K562 (cell line): ENCODE data around the gene CHN2. TPM values are rescaled to one million over a fixed set of nuclear protein-coding genes. Genes with fewer than 3 reads are reported as not detected.

Experiments
- ATAC-seq: fragments of 200-7000 bp; cut with Tn5 transposase; 3 replicates; pipeline ENCODE4 v1.9.1; 2020; ENCODE audit warnings: moderate library complexity
- BruUV-seq: library from RNA; stranded (reverse); fragments of 400-500 nt; replicated peaks from 2 replicates; lab custom pipeline; 2021; lab: Mats Ljungman, UMichigan
- CTCF ChIA-PET: fragments of 300-600 bp; formaldehyde crosslinking; extraction: SDS; loops from one replicate; lab custom pipeline; 2021; ENCODE audit warnings: low intra/inter-chr PET ratio; lab: Yijun Ruan, JAX
- POLR2A ChIA-PET: fragments of 300-600, 350-650 bp; sonication (Branson Sonifier 250); formaldehyde crosslinking; extraction: SDS; loops from one replicate; lab custom pipeline; 2021; ENCODE audit warnings: antibody characterized with exemption, inconsistent platforms; lab: Yijun Ruan, JAX
- DNase-seq, 4 experiments: peaks; one replicate each; pipeline versions ENCODE4 v3.0.0 to v3.0.0-alpha.2; 2011 to 2018; ENCODE audit warnings: low spot score in 3 of 4, mixed read lengths in 3 of 4; ENCODE audit errors: extremely low read depth in 1 of 4
- FAIRE-seq: peaks from 2 replicates; lab custom pipeline; 2011; peaks lifted over from hg19 to GRCh38; lab: Jason Lieb, UNC
- H2AFZ ChIP-seq: 2 replicates; pipeline ENCODE4 v1.6.0; 2011; ENCODE audit warnings: low read depth, low read length, control low read depth, inconsistent platforms
- H3K27ac ChIP-seq: fragments of 200-600 bp; 3 replicates; pipeline ENCODE4 v1.8.0; 2011; ENCODE audit warnings: low read depth, mild to moderate bottlenecking, control low read depth, inconsistent platforms, low read length, moderate library complexity, mixed read lengths; ENCODE audit errors: extremely low read depth
- H3K27me3 ChIP-seq, 2 experiments: fragments of 300-600 bp in 1 of 2; 2 replicates in 1 of 2; 3 replicates in 1 of 2; pipeline versions ENCODE4 v1.6.0 to v1.8.0; 2011; ENCODE audit warnings: inconsistent platforms in 2 of 2, low read length in 2 of 2, mild to moderate bottlenecking in 1 of 2, mixed read lengths in 1 of 2, moderate library complexity in 1 of 2; ENCODE audit not compliant: control insufficient read depth in 2 of 2, insufficient read depth in 2 of 2
- H3K36me3 ChIP-seq: fragments of 300-600 bp; 3 replicates; pipeline ENCODE4 v1.8.0; 2011; ENCODE audit warnings: mild to moderate bottlenecking, low read length, inconsistent platforms; ENCODE audit not compliant: control insufficient read depth, insufficient read depth
- H3K4me1 ChIP-seq, 2 experiments: fragments of 200-600 bp in 1 of 2; replicated peaks in 1 of 2; 2 replicates in 1 of 2; 3 replicates in 1 of 2; pipeline versions ENCODE4 v1.5.1 to v1.8.0; 2011; ENCODE audit warnings: inconsistent platforms in 2 of 2, low read length in 2 of 2, mild to moderate bottlenecking in 1 of 2, mixed read lengths in 1 of 2, moderate library complexity in 1 of 2; ENCODE audit not compliant: control insufficient read depth in 2 of 2, insufficient read depth in 2 of 2
- H3K4me2 ChIP-seq: 2 replicates; pipeline ENCODE4 v1.6.1; 2011; ENCODE audit warnings: low read length, control low read depth, inconsistent platforms, mixed read lengths; ENCODE audit not compliant: insufficient read depth
- H3K4me3 ChIP-seq: fragments of 200-600 bp; sonication (generic), shearing (Covaris generic); 2 replicates; pipeline ENCODE4 v1.5.1; 2016; ENCODE audit warnings: control low read depth, inconsistent platforms
- H3K79me2 ChIP-seq: fragments of 200-600 bp; 3 replicates; pipeline ENCODE4 v1.8.0; 2011; ENCODE audit warnings: low read length, inconsistent platforms; ENCODE audit not compliant: control insufficient read depth, insufficient read depth
- H3K9ac ChIP-seq, 2 experiments: 2 replicates each; pipeline versions ENCODE4 v1.6.0 to v1.6.1; 2011; ENCODE audit warnings: low read depth in 2 of 2, low read length in 2 of 2, control low read depth in 1 of 2, inconsistent platforms in 1 of 2, mild to moderate bottlenecking in 1 of 2, mixed read lengths in 1 of 2; ENCODE audit not compliant: insufficient read depth in 1 of 2
- H3K9me1 ChIP-seq: one replicate; pipeline ENCODE4 v1.6.0; 2011; ENCODE audit warnings: inconsistent platforms, mild to moderate bottlenecking, low read length, moderate library complexity; ENCODE audit not compliant: control insufficient read depth, insufficient read depth
- H3K9me3 ChIP-seq: replicated peaks from 2 replicates; pipeline ENCODE4 v1.5.1; 2011; ENCODE audit warnings: low read depth, low read length, inconsistent platforms; ENCODE audit not compliant: control insufficient read depth, insufficient read depth
- H4K20me1 ChIP-seq: replicated peaks from 2 replicates; pipeline ENCODE4 v1.6.1; 2011; ENCODE audit warnings: low read length, inconsistent platforms, mixed read lengths; ENCODE audit not compliant: control insufficient read depth, insufficient read depth
- CBX2 ChIP-seq: fragments of 200-600 bp; sonication (generic); IDR thresholded peaks from one replicate; pipeline ENCODE4 v1.6.1; 2012; ENCODE audit warnings: mild to moderate bottlenecking, low read length, inconsistent platforms; ENCODE audit not compliant: insufficient read depth, poor library complexity, severe bottlenecking
- FOXJ2 ChIP-seq: fragments of 200-800 bp; sonication (Bioruptor generic); IDR thresholded peaks from 2 replicates; pipeline ENCODE4 v1.6.1; 2016; ENCODE audit warnings: missing genetic modification characterization, missing compliant biosample characterization
- GABPB1 ChIP-seq: sonication (generic); formaldehyde crosslinking; IDR thresholded peaks from 2 replicates; pipeline ENCODE4 v1.8.0; 2022; ENCODE audit warnings: mild to moderate bottlenecking, missing genetic modification reagents
- MCM3 ChIP-seq: fragments of 450-650 bp; IDR thresholded peaks from 2 replicates; pipeline ENCODE4 v1.6.1; 2016
- NR2C2 ChIP-seq, 2 experiments: fragments of 200-800 bp in 1 of 2; sonication (Bioruptor generic) in 1 of 2; sonication (generic) in 1 of 2; formaldehyde crosslinking in 1 of 2; IDR thresholded peaks; 2 replicates each; pipeline versions ENCODE4 v1.6.1 to v1.8.0; 2016 to 2022; ENCODE audit warnings: mild to moderate bottlenecking in 1 of 2, missing compliant biosample characterization in 1 of 2, missing genetic modification characterization in 1 of 2, missing genetic modification reagents in 1 of 2
- RBM15 ChIP-seq: fragments of 200-400 bp; formaldehyde crosslinking; IDR thresholded peaks from 2 replicates; pipeline ENCODE4 v1.6.1; 2018; ENCODE audit warnings: mild to moderate bottlenecking, low read length, moderate library complexity; ENCODE audit not compliant: insufficient read depth
- RBM39 ChIP-seq: fragments of 200-400 bp; formaldehyde crosslinking; optimal IDR thresholded peaks from 2 replicates; pipeline ENCODE3; 2018; ENCODE audit warnings: low read depth, low read length
- SMAD3 ChIP-seq: fragments of 450-650 bp; formaldehyde crosslinking; conservative IDR thresholded peaks from 2 replicates; pipeline ENCODE4 v1.4.0; 2020; ENCODE audit warnings: mild to moderate bottlenecking
- U2AF1 ChIP-seq: fragments of 200-400 bp; formaldehyde crosslinking; optimal IDR thresholded peaks from 2 replicates; pipeline ENCODE3; 2017; ENCODE audit warnings: mild to moderate bottlenecking, low read depth, low read length, moderate library complexity
- ZEB2 ChIP-seq: fragments of 450-650 bp; IDR thresholded peaks from 2 replicates; pipeline ENCODE4 v1.6.1; 2016
- ZNF324 ChIP-seq: fragments of 250-450 bp; sonication (Bioruptor Pico); IDR thresholded peaks from 2 replicates; pipeline ENCODE4 v1.4.0; 2020; ENCODE audit warnings: mild to moderate bottlenecking
- ZNF75A ChIP-seq: fragments of 450-650 bp; formaldehyde crosslinking; IDR thresholded peaks from 2 replicates; pipeline ENCODE4 v1.4.0; 2020; ENCODE audit warnings: mild to moderate bottlenecking
- ZNF778 ChIP-seq: fragments of 450-650 bp; formaldehyde crosslinking; IDR thresholded peaks from 2 replicates; pipeline ENCODE4 v1.4.0; 2020; ENCODE audit warnings: mild to moderate bottlenecking, moderate library complexity
- WGBS: fragments of 100-300 bp; shearing (Covaris generic); methylation state at CpG from one replicate; pipeline ENCODE4 v1.1.6; 2016; ENCODE audit warnings: low coverage, mixed read lengths; ENCODE audit not compliant: insufficient coverage; ENCODE audit errors: missing lambda C conversion rate; 5-methylcytosine and 5-hydroxymethylcytosine counted together
- in situ Hi-C: fragments of 300-500 bp; cut with MboI; formaldehyde crosslinking; loops from 4 replicates; pipeline ENCODE4 v1.15.0; 2018; ENCODE audit warnings: inconsistent platforms, mixed read lengths
- intact Hi-C: fragments of 100-400 bp; cut with micrococcal nuclease; formaldehyde crosslinking; loops from 2 replicates; pipeline ENCODE4 v1.14.2; 2022
- polyA plus RNA-seq, 8 experiments: library from polyadenylated mRNA; depleted of rRNA in 4 of 8; stranded (reverse) in 5 of 8; unstranded in 3 of 8; fragments of >200 nt; fragmentation: Nextera tagmentation in 2 of 8; fragmentation: Illumina TruSeq in 1 of 8; extraction: Ambion mirVana in 2 of 8; extraction: Trizol in 1 of 8; gene quantifications; 2 replicates each; pipeline versions ENCODE4 v1.2.1 to v1.2.3, GENCODE V29; 2011 to 2014; ENCODE audit warnings: inconsistent platforms in 1 of 8, missing spikeins in 1 of 8
- total RNA-seq, 7 experiments: library from RNA; depleted of rRNA in 6 of 7; stranded (reverse); fragments of >200 nt in 6 of 7; fragmentation: Illumina TruSeq in 2 of 7; extraction: Trizol in 2 of 7; gene quantifications; 2 replicates each; pipeline versions ENCODE4 v1.2.1 to v1.2.3, GENCODE V29; 2011 to 2021; ENCODE audit warnings: low replicate concordance in 1 of 7
- TF ChIP-seq, protein P1 (sequence below), 2 experiments: fragments of 450-650 bp; IDR thresholded peaks; 2 replicates each; pipeline ENCODE4 v1.6.1; 2016
- TF ChIP-seq, protein P2 (sequence below), 3 experiments: fragments of 200-800 bp in 1 of 3; sonication (Bioruptor generic) in 1 of 3; sonication (generic) in 1 of 3; formaldehyde crosslinking in 1 of 3; IDR thresholded peaks; 2 replicates each; pipeline versions ENCODE4 v1.6.1 to v1.8.0; 2016 to 2022; ENCODE audit warnings: mild to moderate bottlenecking in 2 of 3, missing compliant biosample characterization in 2 of 3, missing genetic modification characterization in 2 of 3, missing genetic modification reagents in 1 of 3

The CHN2 gene
- total and polyA plus RNA-seq, 9 of the 15 experiments (the other 6 are each of a cell fraction or from before 2014, with no cell fraction given) = 0.12 to 2.1 (median 0.31) TPM; not detected in 1

DNA sequence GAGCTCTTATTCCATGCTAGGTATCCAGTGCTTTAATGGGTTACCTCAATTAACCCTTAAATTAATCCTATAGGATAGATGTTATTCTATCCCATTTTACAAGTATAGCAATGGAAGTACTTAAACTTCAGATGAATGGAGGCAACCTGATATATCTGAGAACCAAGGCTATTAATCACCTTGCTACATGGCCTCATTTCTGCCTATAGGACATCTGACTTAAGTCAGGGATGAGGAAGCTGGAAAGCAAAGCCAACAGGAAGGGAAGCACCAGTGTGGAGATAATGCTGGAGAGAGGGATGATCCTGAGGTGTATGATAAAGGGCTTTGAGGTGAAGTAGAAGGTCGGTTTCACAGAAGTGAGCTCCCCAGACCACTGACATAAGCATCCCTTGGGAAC is 132.3 kb downstream of the CHN2 start (continued):
- no peak for TF ChIP-seq ZNF324
- TF ChIP-seq FOXJ2 (tag) = no peak
- no peak for TF ChIP-seq MCM3
- TF ChIP-seq SMAD3 (CRISPR knock-in tag) = no peak
- TF ChIP-seq, protein P1, sequence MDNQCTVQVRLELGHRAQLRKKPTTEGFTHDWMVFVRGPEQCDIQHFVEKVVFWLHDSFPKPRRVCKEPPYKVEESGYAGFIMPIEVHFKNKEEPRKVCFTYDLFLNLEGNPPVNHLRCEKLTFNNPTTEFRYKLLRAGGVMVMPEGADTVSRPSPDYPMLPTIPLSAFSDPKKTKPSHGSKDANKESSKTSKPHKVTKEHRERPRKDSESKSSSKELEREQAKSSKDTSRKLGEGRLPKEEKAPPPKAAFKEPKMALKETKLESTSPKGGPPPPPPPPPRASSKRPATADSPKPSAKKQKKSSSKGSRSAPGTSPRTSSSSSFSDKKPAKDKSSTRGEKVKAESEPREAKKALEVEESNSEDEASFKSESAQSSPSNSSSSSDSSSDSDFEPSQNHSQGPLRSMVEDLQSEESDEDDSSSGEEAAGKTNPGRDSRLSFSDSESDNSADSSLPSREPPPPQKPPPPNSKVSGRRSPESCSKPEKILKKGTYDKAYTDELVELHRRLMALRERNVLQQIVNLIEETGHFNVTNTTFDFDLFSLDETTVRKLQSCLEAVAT (IDR thresholded peaks at IDR 0.05) = no peak
- TF ChIP-seq ZNF778 (CRISPR knock-in tag) = no peak
- no peak for TF ChIP-seq RBM15
- TF ChIP-seq RBM39 = no peak
- TF ChIP-seq CBX2 = no peak

DNA sequence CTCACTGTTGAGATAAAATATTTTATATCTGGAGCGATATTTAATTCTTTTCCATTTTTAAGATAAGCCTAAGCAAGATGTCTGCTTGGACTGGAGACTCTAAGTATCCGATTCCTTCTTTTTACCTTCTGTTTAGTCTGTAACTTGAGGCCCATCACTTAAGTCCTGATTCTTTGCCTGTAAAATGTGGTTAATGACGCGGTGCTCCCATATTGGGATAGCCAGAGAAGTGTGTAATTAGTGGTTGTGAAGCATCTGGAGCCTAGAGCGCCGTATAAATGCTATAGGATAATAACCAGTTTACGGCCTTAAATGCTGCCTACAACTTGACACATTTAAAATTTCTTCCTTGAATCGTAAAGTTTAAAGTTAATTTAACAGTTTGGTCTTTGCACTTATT is 132.9 kb downstream of the CHN2 start:
- Histone ChIP-seq H3K4me3 (no peak overlapping the region), H3K36me3 (no peaks in the 10 kb centered on the region), H3K27me3 (peaks cover 5% of the 10 kb centered on the region in 2 experiments; a peak in 4 of 5 replicates), H2AFZ (no peak overlapping the region), H4K20me1 (no peaks in the 10 kb centered on the region), H3K4me2 (no peak overlapping the region), H3K9ac (no peak overlapping the region), H3K9me1 (no peaks in the 10 kb centered on the region), H3K9me3 (no peaks in the 10 kb centered on the region), H3K79me2 (no peaks in the 10 kb centered on the region), H3K4me1 (no peaks in the 10 kb centered on the region), H3K27ac (no peak overlapping the region)
- TF ChIP-seq NR2C2 (CRISPR knock-in tag; IDR thresholded peaks at IDR 0.05) (no peak), NR2C2 (tag; IDR thresholded peaks at IDR 0.05) (no peak), ZNF75A (CRISPR knock-in tag) (no peak), GABPB1 (CRISPR knock-in tag) (no peak), U2AF1 (no peak), SMAD3 (CRISPR knock-in tag) (no peak), ZEB2 (no peak)
- TF ChIP-seq, protein P2, sequence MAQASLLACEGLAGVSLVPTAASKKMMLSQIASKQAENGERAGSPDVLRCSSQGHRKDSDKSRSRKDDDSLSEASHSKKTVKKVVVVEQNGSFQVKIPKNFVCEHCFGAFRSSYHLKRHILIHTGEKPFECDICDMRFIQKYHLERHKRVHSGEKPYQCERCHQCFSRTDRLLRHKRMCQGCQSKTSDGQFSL (CRISPR knock-in tag; IDR thresholded peaks at IDR 0.05) = no peak
- TF ChIP-seq, protein P2 (tag; IDR thresholded peaks at IDR 0.05) = no peak
- CTCF ChIA-PET = no interaction called here
- WGBS = 6% methylated on average over 8 of the region's 8 CpGs
- FAIRE-seq = no peak
- POLR2A ChIA-PET = interaction anchor here (1.2 kb wide), 1 partner anchor 30 kb away, joined by 3 read pairs; no protein-coding TSS in a partner anchor
- ATAC-seq = no peak
- in situ Hi-C loops (no loop called here), intact Hi-C loops (no loop called here)
- no peak for DNase-seq
- BruUV-seq = no TSS peak
